ENCODE data around the gene SNX2. TPM values are rescaled to one million over a fixed set of nuclear protein-coding genes. Genes with fewer than 3 reads are reported as not detected.

Gene SNX2
- total RNA-seq, 1 donor: 124 TPM

DNA sequence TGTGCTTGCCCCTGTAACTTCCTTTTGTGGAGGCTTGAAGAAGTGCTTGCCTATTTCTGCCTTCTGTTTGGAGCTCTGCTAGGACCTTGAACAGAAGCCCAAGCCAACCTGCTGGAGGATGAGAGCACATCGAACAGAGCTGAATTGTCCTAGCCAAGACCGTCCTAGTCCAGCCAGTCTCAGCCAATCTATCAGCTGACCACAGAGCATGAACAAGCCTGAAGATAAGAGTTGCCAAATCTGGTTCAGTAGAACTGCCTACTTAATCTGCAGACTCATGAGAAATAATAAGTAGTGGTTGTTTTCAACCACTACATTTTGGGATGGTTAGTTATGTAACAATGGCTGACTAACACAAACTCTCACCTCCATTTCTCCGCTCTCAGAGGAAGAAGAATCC is 4.4 kb upstream of the SNX2 start:
- DNase-seq (ENCODE audit: insufficient read length, low spot score, missing footprints): no peak
- no peak overlapping the region for H2AFZ ChIP-seq (ENCODE audit: low read length)
- H3K36me3 ChIP-seq (ENCODE audit: insufficient read depth, low read length): no peaks in the 10 kb centered on the region
- no peak overlapping the region for H3K4me2 ChIP-seq (ENCODE audit: insufficient read depth, low read length)
- H3K9me3 ChIP-seq (ENCODE audit: low read depth, low read length): no peaks in the 10 kb centered on the region
- H3K79me2 ChIP-seq (ENCODE audit: insufficient read depth, low read length): peaks cover 5% of the 10 kb centered on the region
- H3K4me3 ChIP-seq (ENCODE audit: insufficient read depth, low read length): no peak overlapping the region
- peaks cover 3% of the 10 kb centered on the region for H3K4me1 ChIP-seq (ENCODE audit: insufficient read depth, low read length)
- peaks cover 4% of the 10 kb centered on the region for H3K27me3 ChIP-seq (ENCODE audit: insufficient read depth, low read length)
- H4K20me1 ChIP-seq (ENCODE audit: insufficient read depth, low read length): peaks cover 1% of the 10 kb centered on the region
- TF ChIP-seq, protein P1, sequence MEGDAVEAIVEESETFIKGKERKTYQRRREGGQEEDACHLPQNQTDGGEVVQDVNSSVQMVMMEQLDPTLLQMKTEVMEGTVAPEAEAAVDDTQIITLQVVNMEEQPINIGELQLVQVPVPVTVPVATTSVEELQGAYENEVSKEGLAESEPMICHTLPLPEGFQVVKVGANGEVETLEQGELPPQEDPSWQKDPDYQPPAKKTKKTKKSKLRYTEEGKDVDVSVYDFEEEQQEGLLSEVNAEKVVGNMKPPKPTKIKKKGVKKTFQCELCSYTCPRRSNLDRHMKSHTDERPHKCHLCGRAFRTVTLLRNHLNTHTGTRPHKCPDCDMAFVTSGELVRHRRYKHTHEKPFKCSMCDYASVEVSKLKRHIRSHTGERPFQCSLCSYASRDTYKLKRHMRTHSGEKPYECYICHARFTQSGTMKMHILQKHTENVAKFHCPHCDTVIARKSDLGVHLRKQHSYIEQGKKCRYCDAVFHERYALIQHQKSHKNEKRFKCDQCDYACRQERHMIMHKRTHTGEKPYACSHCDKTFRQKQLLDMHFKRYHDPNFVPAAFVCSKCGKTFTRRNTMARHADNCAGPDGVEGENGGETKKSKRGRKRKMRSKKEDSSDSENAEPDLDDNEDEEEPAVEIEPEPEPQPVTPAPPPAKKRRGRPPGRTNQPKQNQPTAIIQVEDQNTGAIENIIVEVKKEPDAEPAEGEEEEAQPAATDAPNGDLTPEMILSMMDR (IDR thresholded peaks at IDR 0.05; ENCODE audit: extremely low read depth, low read depth, low read length): no peak
- H3K27ac ChIP-seq (ENCODE audit: low read depth, low read length): no peak overlapping the region

DNA sequence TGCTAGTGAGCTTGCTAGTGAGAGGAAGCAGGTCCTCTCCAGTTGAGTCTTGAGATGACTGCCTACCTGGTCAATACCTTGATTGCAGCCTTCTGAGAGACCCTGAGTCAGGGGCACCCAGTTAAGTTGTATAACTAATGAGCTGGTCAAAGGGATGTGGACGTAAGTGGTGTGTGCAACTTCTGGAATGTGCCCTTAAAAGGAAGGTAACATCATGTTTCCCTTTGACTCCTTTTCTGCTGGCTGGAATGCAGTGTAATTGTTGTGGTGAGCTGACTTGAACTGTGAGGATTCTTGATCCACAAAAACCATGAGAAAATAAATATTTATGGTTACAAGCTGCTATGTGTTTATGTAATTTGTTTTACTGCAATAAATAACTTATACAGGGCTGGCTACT is 2.4 kb upstream of the SNX2 start:
- H3K4me1 ChIP-seq (ENCODE audit: insufficient read depth, low read length): peaks cover 17% of the 10 kb centered on the region
- no peaks in the 10 kb centered on the region for H3K9me3 ChIP-seq (ENCODE audit: low read depth, low read length)
- H3K4me3 ChIP-seq (ENCODE audit: insufficient read depth, low read length): no peak overlapping the region
- no peak for DNase-seq (ENCODE audit: insufficient read length, low spot score, missing footprints)
- peaks cover 4% of the 10 kb centered on the region for H3K27me3 ChIP-seq (ENCODE audit: insufficient read depth, low read length)
- H3K79me2 ChIP-seq (ENCODE audit: insufficient read depth, low read length): peaks cover 24% of the 10 kb centered on the region
- H4K20me1 ChIP-seq (ENCODE audit: insufficient read depth, low read length): peaks cover 14% of the 10 kb centered on the region
- TF ChIP-seq, protein P1 (IDR thresholded peaks at IDR 0.05; ENCODE audit: extremely low read depth, low read depth, low read length): no peak
- H3K4me2 ChIP-seq (ENCODE audit: insufficient read depth, low read length): no peak overlapping the region
- no peaks in the 10 kb centered on the region for H3K36me3 ChIP-seq (ENCODE audit: insufficient read depth, low read length)
- H2AFZ ChIP-seq (ENCODE audit: low read length): peak overlapping the region; percentile 58
- no peak overlapping the region for H3K27ac ChIP-seq (ENCODE audit: low read depth, low read length)

DNA sequence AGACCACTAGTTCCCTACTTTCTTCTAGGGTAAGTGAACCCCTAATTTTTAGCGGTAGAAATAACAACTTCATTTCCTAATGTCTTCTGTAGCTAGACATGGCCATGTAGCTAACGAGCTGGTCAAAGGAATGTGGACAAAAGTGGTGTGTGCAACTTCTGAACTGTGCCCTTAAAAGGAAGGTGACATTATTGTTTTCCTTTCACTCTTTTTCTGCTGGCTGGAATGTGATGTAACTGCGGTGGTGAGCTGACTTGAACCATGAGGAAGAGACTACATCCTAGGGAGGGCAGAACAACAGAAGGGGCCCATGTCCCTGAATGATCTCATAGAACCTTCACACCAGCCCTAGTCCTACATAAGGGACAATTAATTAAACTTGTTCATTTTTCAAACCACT is 1.3 kb upstream of the SNX2 start:
- no peak overlapping the region for H3K27ac ChIP-seq (ENCODE audit: low read depth, low read length)
- TF ChIP-seq, protein P1 (IDR thresholded peaks at IDR 0.05; ENCODE audit: extremely low read depth, low read depth, low read length): no peak
- peaks cover 4% of the 10 kb centered on the region for H3K27me3 ChIP-seq (ENCODE audit: insufficient read depth, low read length)
- no peaks in the 10 kb centered on the region for H3K36me3 ChIP-seq (ENCODE audit: insufficient read depth, low read length)
- DNase-seq (ENCODE audit: insufficient read length, low spot score, missing footprints): no peak
- no peak overlapping the region for H3K4me2 ChIP-seq (ENCODE audit: insufficient read depth, low read length)
- H3K4me3 ChIP-seq (ENCODE audit: insufficient read depth, low read length): no peak overlapping the region
- peaks cover 36% of the 10 kb centered on the region for H3K79me2 ChIP-seq (ENCODE audit: insufficient read depth, low read length)
- no peaks in the 10 kb centered on the region for H3K9me3 ChIP-seq (ENCODE audit: low read depth, low read length)
- peaks cover 17% of the 10 kb centered on the region for H3K4me1 ChIP-seq (ENCODE audit: insufficient read depth, low read length)
- no peak overlapping the region for H2AFZ ChIP-seq (ENCODE audit: low read length)
- H4K20me1 ChIP-seq (ENCODE audit: insufficient read depth, low read length): peaks cover 17% of the 10 kb centered on the region

DNA sequence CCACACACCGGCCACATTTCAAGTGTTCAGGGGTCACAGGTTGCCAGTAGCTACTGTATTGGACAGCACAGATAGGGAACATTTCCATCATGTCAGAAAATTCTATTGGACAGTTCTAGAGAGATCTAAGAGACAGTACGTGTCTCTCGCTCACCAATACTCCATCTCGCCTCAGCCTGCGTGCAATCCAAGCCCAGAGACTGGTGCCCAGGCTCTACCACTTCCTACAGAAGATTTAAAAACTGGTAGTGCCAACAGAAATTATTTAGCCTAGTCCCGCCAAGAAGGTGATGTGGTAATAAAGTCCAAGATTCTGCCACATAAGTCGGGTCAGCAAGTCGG is 390 bp upstream of the SNX2 start:
- peaks cover 4% of the 10 kb centered on the region for H3K27me3 ChIP-seq (ENCODE audit: insufficient read depth, low read length)
- H3K4me1 ChIP-seq (ENCODE audit: insufficient read depth, low read length): peaks cover 17% of the 10 kb centered on the region
- H3K27ac ChIP-seq (ENCODE audit: low read depth, low read length): peak overlapping the region; percentile 53
- peak overlapping the region; percentile 96 for H2AFZ ChIP-seq (ENCODE audit: low read length)
- peaks cover 18% of the 10 kb centered on the region for H4K20me1 ChIP-seq (ENCODE audit: insufficient read depth, low read length)
- no peaks in the 10 kb centered on the region for H3K9me3 ChIP-seq (ENCODE audit: low read depth, low read length)
- peaks cover 45% of the 10 kb centered on the region for H3K79me2 ChIP-seq (ENCODE audit: insufficient read depth, low read length)
- peak overlapping the region; percentile 93 for H3K4me2 ChIP-seq (ENCODE audit: insufficient read depth, low read length)
- DNase-seq (ENCODE audit: insufficient read length, low spot score, missing footprints): no peak
- TF ChIP-seq, protein P1 (IDR thresholded peaks at IDR 0.05; ENCODE audit: extremely low read depth, low read depth, low read length): no peak
- peak overlapping the region; percentile 91 for H3K4me3 ChIP-seq (ENCODE audit: insufficient read depth, low read length)
- no peaks in the 10 kb centered on the region for H3K36me3 ChIP-seq (ENCODE audit: insufficient read depth, low read length)

Measured in osteoblast (primary cell).